GM21423 (cell line): Measurements from ENCODE around the gene TRAF7.
A peak's percentile ranks its signal among the peaks of the same experiment; 100 is the strongest.
"Not testable (repeated sequence)": the region's sequence is repeated elsewhere in the genome, so short reads cannot be mapped to it uniquely, and the experiment has no call there.

Experiments
- ATAC-seq: cut with Tn5 transposase; IDR thresholded peaks from one replicate; pipeline ENCODE4 v1.9.1; 2021; ENCODE audit warnings: mild to moderate bottlenecking, moderate library complexity; ENCODE audit not compliant: unreplicated experiment

TRAF7 gene

GRCh38 chr16:2121853-2122252 lies 33.7 kb upstream of the TRAF7 start:
- no peak for ATAC-seq

GRCh38 chr16:2122429-2122828 lies 33.2 kb upstream of the TRAF7 start:
- no peak for ATAC-seq

- not testable (repeated sequence) for ATAC-seq
These were observed 32.5 kb upstream of the TRAF7 start for GRCh38 chr16:2122934-2123683.

GRCh38 chr16:2123706-2124376 lies 31.7 kb upstream of the TRAF7 start:
- ATAC-seq, result not testable (repeated sequence)

GRCh38 chr16:2124377-2124693 lies 31.2 kb upstream of the TRAF7 start:
- ATAC-seq, result not testable (repeated sequence)

GRCh38 chr16:2124694-2125444 lies 30.7 kb upstream of the TRAF7 start:
- ATAC-seq, result not testable (repeated sequence)

- ATAC-seq, result not testable (repeated sequence)
These were observed 30.0 kb upstream of the TRAF7 start for GRCh38 chr16:2125609-2126008.

GRCh38 chr16:2126161-2126743 lies 29.3 kb upstream of the TRAF7 start:
- ATAC-seq, result not testable (repeated sequence)

GRCh38 chr16:2126928-2127556 lies 28.5 kb upstream of the TRAF7 start:
- not testable (repeated sequence) for ATAC-seq

- ATAC-seq, result not testable (repeated sequence)
These were observed 27.8 kb upstream of the TRAF7 start for GRCh38 chr16:2127630-2128280.

- not testable (repeated sequence) for ATAC-seq
These were observed 26.3 kb upstream of the TRAF7 start for GRCh38 chr16:2129251-2129650.

- not testable (repeated sequence) for ATAC-seq
These were observed 25.6 kb upstream of the TRAF7 start for GRCh38 chr16:2129890-2130447.

- not testable (repeated sequence) for ATAC-seq
These were observed 21.8 kb upstream of the TRAF7 start for GRCh38 chr16:2133797-2134196.

GRCh38 chr16:2135071-2135470 lies 20.5 kb upstream of the TRAF7 start:
- ATAC-seq, result not testable (repeated sequence)

GRCh38 chr16:2135770-2136490 lies 19.7 kb upstream of the TRAF7 start, which contains the start of gene PKD1:
PKD1 (minus strand) TSS chr16:2135898; CDS start chr16:2135689, 209 bp downstream.
- ATAC-seq, result peak; percentile 56

GRCh38 chr16:2142942-2143877 lies 12.4 kb upstream of the TRAF7 start:
- no peak for ATAC-seq

- ATAC-seq, result no peak
These were observed 11.6 kb upstream of the TRAF7 start for GRCh38 chr16:2143878-2144485.

- ATAC-seq, result no peak
These were observed 9.7 kb upstream of the TRAF7 start for GRCh38 chr16:2145843-2146242.
